LNCAP (cell line): ENCODE results near the gene MAGEA8.

Experiments
- TF ChIP-seq, protein P1 (sequence below): fragments of 450-650 bp; IDR thresholded peaks from 2 replicates; pipeline ENCODE4 v1.5.1; 2017; ENCODE audit warnings: mild to moderate bottlenecking

Gene MAGEA8

DNA sequence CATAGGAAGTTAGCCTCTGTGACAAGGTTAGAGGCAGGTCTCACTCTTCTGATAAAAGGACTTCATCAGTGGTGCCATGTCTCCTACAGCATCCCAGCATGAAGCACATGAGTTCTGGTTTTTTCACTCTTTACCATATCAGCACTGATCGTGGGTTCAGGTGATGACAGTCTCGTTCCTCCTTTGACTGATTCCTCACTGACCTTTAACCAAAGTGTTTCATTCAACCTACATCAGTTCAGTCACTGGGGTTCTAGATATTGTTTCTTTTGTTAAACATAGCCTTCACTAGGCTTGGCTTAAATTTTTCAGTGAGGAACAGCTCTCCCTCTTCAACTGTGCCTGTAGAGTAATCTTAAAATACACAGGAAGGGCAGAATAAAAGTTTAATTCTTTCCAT is 9.6 kb upstream of the MAGEA8 start:
- TF ChIP-seq, protein P1, sequence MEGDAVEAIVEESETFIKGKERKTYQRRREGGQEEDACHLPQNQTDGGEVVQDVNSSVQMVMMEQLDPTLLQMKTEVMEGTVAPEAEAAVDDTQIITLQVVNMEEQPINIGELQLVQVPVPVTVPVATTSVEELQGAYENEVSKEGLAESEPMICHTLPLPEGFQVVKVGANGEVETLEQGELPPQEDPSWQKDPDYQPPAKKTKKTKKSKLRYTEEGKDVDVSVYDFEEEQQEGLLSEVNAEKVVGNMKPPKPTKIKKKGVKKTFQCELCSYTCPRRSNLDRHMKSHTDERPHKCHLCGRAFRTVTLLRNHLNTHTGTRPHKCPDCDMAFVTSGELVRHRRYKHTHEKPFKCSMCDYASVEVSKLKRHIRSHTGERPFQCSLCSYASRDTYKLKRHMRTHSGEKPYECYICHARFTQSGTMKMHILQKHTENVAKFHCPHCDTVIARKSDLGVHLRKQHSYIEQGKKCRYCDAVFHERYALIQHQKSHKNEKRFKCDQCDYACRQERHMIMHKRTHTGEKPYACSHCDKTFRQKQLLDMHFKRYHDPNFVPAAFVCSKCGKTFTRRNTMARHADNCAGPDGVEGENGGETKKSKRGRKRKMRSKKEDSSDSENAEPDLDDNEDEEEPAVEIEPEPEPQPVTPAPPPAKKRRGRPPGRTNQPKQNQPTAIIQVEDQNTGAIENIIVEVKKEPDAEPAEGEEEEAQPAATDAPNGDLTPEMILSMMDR, result no peak

DNA sequence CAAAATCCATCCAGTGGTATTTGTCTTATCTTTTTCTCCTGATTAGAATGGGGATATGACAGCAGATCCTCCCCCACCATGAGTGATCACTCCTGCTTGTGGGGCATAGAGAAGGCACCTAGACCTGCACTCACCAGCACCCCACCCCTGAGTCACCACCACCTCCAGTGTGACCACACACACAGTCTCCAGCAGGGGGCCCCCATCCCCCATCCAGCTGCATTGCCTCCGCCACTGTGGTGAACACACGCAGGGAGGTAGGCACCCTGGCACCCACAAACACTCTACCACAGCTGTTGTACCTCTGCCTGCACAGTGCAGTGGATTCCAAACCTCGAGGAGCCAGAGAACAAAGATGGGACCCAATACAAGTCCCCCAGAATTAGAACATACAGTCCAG is 9.0 kb upstream of the MAGEA8 start:
- TF ChIP-seq, protein P1, result peak; percentile 39

DNA sequence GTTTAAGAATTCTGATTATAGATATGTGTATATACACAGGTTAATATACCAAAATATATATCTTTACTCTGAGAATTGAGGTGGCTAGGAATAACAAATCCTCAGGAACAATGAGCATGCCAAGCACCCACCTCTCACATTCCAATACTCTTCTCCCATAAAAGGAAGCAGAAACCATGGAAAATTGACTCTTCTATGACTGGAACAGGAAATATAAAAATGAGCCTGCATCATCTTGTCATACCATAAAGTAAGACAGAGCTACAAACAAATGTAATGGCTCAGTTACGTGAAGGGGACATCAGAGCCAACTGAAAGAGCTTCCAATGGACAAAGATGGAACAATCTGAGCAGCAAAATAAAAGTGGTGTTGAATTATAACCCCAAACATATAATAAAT is 3.8 kb upstream of the MAGEA8 start:
- TF ChIP-seq, protein P1, result no peak

DNA sequence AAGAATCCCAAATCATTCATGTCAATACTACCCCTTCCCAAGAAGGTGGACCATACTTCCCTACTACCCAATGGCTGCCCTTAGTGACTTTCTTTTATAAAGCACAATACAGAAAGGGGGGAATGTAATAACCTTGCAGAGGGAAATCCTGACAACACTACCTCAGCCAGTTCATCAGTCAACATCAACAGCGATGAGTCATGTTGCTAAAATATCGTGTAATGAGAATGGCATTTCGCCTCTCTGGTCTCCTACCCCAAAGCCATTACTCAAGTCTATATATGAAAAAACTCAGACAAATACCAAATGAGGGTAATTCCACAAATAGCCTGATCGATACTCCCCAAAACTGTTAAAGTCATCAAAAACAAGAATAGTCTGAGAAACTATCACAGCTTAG is 3.3 kb upstream of the MAGEA8 start:
- TF ChIP-seq, protein P1, result no peak

DNA sequence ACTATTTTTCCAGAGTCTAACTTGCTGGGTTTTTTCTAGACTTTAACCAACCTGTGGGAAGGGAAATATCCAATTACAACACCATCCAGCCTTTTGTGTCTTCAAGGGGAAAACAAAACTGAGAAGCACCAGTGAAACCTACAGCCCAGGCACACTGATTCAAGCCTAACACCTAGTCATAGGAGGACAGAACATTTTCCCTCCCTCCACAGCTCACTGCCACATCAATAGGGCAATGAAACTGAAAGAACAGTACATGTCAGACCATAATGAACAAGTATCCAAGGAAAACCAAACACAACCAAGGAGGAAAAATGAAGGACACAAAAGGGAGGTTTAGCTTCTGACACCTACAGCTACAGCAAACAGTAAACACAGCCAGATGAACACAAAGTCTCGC is 17.6 kb downstream of the MAGEA8 start:
- TF ChIP-seq, protein P1, result no peak

DNA sequence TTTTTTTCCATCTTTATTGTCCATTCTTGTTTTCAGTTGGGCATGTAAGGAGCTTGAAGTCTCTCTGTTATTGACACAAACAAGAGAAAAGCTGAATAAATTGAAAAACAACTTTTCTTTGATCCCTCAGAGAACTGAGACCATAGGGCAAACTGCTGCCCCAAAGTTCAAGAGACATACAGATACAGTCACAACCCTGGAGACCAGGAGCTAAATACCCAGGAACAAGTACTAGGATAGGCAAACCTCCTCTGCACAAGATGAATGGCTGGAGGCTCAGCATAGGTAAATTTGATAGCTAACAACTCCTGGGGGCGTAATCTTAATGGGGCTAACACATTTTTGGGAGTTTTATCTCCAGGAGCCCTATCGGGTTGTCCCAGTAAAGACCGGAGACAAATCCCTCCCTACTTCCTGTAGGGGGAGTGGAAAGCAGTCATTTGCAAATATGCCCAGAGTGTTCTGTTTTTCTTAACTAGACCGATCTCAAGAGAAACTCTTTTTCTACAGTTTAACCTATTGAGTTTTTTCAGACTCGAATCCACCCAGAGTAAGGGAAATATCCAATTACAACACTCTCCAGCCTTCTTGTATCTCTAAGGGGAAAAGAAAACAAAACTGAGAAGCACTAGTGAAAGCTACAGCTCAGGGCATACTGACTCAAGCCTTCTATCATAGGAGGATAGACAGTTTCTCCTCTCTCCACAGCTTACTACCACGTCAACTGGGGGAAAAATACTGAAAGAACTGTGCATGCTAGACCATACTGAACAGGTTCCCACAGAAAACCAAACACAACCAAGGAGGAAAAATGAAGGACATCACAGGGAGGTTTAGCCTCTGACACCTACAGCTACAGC is 23.1 kb downstream of the MAGEA8 start:
- TF ChIP-seq, protein P1, result no peak

DNA sequence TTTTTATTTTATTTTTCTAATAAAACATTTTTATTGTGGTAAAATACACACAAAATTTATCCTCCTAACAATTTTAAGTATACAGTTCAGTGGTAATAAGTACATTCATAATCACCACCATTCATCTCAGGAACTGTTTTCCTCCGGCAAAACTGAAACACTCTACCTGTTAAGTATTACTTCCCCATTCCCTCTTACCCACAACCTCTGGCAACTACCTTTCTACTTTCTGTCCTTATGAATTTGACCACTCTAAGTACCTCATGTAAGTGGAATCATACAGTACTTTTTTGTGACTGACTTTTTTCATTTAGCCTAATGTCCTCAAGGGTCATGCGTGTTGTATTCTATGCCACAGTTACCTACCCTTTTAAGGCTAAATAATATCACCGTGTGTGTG is 27.3 kb downstream of the MAGEA8 start:
- TF ChIP-seq, protein P1, result no peak
